ENCODE measurements around the gene NFIC. TPM values are rescaled to one million over a fixed set of nuclear protein-coding genes. Genes with fewer than 3 reads are reported as not detected.
"Not testable (repeated sequence)": the region's sequence is repeated elsewhere in the genome, so short reads cannot be mapped to it uniquely, and the experiment has no call there.

NFIC gene
- 10 to 100 TPM; 31.3 to 72.3 (median 36.8) TPM for polyA plus RNA-seq (ENCODE audit: insufficient read depth in 1 of 5, insufficient read length in 5 of 5, low replicate concordance in 1 of 5)
- long read RNA-seq, donor 1, full-length matches to known transcripts = 6 of 11 reads
- long read RNA-seq, donor 1, partial matches to known transcripts = 5 of 11 reads
- long read RNA-seq, donor 1, other reads (novel, unspliced or antisense) = 0 of 11 reads
- long read RNA-seq, donor 2, full-length matches to known transcripts = 2 of 2 reads
- long read RNA-seq, donor 2, partial matches to known transcripts = 0 of 2 reads
- long read RNA-seq, donor 2, other reads (novel, unspliced or antisense) = 0 of 2 reads
- long read RNA-seq, donor 3, full-length matches to known transcripts = 1 of 8 reads
- long read RNA-seq, donor 3, partial matches to known transcripts = 7 of 8 reads
- long read RNA-seq, donor 3, other reads (novel, unspliced or antisense) = 0 of 8 reads
- long read RNA-seq, donor 4, transcript NFIC-202 (10 exons, 1,755 nt) = major isoform, 5 of 28 reads
- long read RNA-seq, donor 4, partial matches to known transcripts = 17 of 28 reads
- long read RNA-seq, donor 4, other reads (novel, unspliced or antisense) = 0 of 28 reads
- long read RNA-seq, donor 5, full-length matches to known transcripts = 9 of 9 reads
- long read RNA-seq, donor 5, partial matches to known transcripts = 0 of 9 reads
- long read RNA-seq, donor 5, other reads (novel, unspliced or antisense) = 0 of 9 reads
- long read RNA-seq, donor 6, full-length matches to known transcripts = 16 of 16 reads
- long read RNA-seq, donor 6, partial matches to known transcripts = 0 of 16 reads
- long read RNA-seq, donor 6, other reads (novel, unspliced or antisense) = 0 of 16 reads
- long read RNA-seq, donor 7, transcript NFIC-202 (10 exons, 1,755 nt) = major isoform, 8 of 13 reads
- long read RNA-seq, donor 7, partial matches to known transcripts = 0 of 13 reads
- long read RNA-seq, donor 7, other reads (novel, unspliced or antisense) = 0 of 13 reads
- long read RNA-seq, donor 8, partial matches to known transcripts = 0 of 1 reads
- long read RNA-seq, donor 8, other reads (novel, unspliced or antisense) = 0 of 1 reads

- peak; percentile 83 for DNase-seq
These were observed at the start of gene NFIC for GRCh38 chr19:3365836-3366752. Gene NFIC (plus strand): TSS chr19:3366583. CDS start chr19:3366637, 54 bp downstream.

GRCh38 chr19:3316659-3317207 lies 49.6 kb upstream of the NFIC start:
- DNase-seq = no peak

- DNase-seq = no peak
These were observed 46.6 kb upstream of the NFIC start for GRCh38 chr19:3319643-3320353.

- DNase-seq = no peak
These were observed 46.1 kb upstream of the NFIC start for GRCh38 chr19:3320354-3320670.

- no peak for DNase-seq
These were observed 45.5 kb upstream of the NFIC start for GRCh38 chr19:3320853-3321252.

GRCh38 chr19:3321696-3322095 lies 44.7 kb upstream of the NFIC start:
- DNase-seq = no peak

GRCh38 chr19:3322199-3322978 lies 44.0 kb upstream of the NFIC start:
- no peak for DNase-seq

GRCh38 chr19:3323026-3323425 lies 43.4 kb upstream of the NFIC start:
- DNase-seq = no peak

GRCh38 chr19:3323658-3324057 lies 42.7 kb upstream of the NFIC start:
- no peak for DNase-seq

GRCh38 chr19:3324405-3324856 lies 42.0 kb upstream of the NFIC start:
- DNase-seq = no peak

- DNase-seq = no peak
These were observed 40.9 kb upstream of the NFIC start for GRCh38 chr19:3325451-3325850.

GRCh38 chr19:3328743-3329142 lies 37.6 kb upstream of the NFIC start:
- DNase-seq = no peak

GRCh38 chr19:3330047-3330446 lies 36.3 kb upstream of the NFIC start:
- no peak for DNase-seq

- DNase-seq = not testable (repeated sequence)
These were observed 34.2 kb upstream of the NFIC start for GRCh38 chr19:3332232-3332631.

GRCh38 chr19:3333020-3333583 lies 33.3 kb upstream of the NFIC start:
- no peak for DNase-seq

- no peak for DNase-seq
These were observed 32.7 kb upstream of the NFIC start for GRCh38 chr19:3333662-3334061.

- not testable (repeated sequence) for DNase-seq
These were observed 31.5 kb upstream of the NFIC start for GRCh38 chr19:3334749-3335430.
